B cell (primary cell): Measurements from ENCODE around the gene COQ9. TPM values are rescaled to one million over a fixed set of nuclear protein-coding genes. Genes with fewer than 3 reads are reported as not detected.

Experiments
- ATAC-seq: fragments of 200-7000 bp; cut with Tn5 transposase; one replicate; pipeline ENCODE4 v1.10.0; 2021; ENCODE audit warnings: low read depth, mild to moderate bottlenecking, moderate number of reproducible peaks, moderate library complexity
- CTCF ChIA-PET: fragments of 350-600 bp; sonication (Branson Sonifier 250); formaldehyde crosslinking; loops from one replicate; lab custom pipeline; 2021; ENCODE audit warnings: antibody characterized with exemption, inconsistent platforms; lab: Charles Lee
- POLR2A ChIA-PET: fragments of 350-600 bp; sonication (Branson Sonifier 250); formaldehyde crosslinking; loops from one replicate; lab custom pipeline; 2021; ENCODE audit warnings: antibody characterized with exemption; lab: Charles Lee
- DNase-seq: peaks from one replicate; pipeline ENCODE4 v3.0.0; 2013
- H2AFZ ChIP-seq: 2 replicates; pipeline ENCODE4 v1.6.1; 2012; ENCODE audit warnings: mild to moderate bottlenecking, low read depth, low read length; ENCODE audit not compliant: insufficient read depth, poor library complexity, severe bottlenecking
- H3K27ac ChIP-seq, 2 donors: 1 replicate in 1 of 2; 2 replicates in 1 of 2; pipeline ENCODE4 v1.5.1; 2012 to 2013; ENCODE audit warnings: low read length in 2 of 2, mild to moderate bottlenecking in 2 of 2, moderate library complexity in 1 of 2
- H3K27me3 ChIP-seq, 4 experiments: fragments of 200-600 bp in 1 of 4; sonication (generic) in 1 of 4; replicated peaks in 1 of 4; 1 replicate in 2 of 4; 2 replicates in 2 of 4; pipeline versions ENCODE4 v1.6.1 to v1.7.0; 2013 to 2016; ENCODE audit warnings: low read length in 3 of 4, mild to moderate bottlenecking in 2 of 4, mixed read lengths in 1 of 4, moderate library complexity in 1 of 4; ENCODE audit not compliant: insufficient read depth in 4 of 4, control insufficient read depth in 3 of 4; ENCODE audit errors: control extremely low read depth in 1 of 4
- H3K36me3 ChIP-seq, 2 experiments: replicated peaks in 1 of 2; 1 replicate in 1 of 2; 2 replicates in 1 of 2; pipeline versions ENCODE4 v1.6.1 to v1.7.1; 2013; ENCODE audit warnings: low read length in 1 of 2; ENCODE audit not compliant: insufficient read depth in 2 of 2, control insufficient read depth in 1 of 2; ENCODE audit errors: control extremely low read depth in 1 of 2, extremely low read depth in 1 of 2
- H3K4me1 ChIP-seq, 2 donors: fragments of 200-600 bp in 1 of 2; sonication (generic) in 1 of 2; 1 replicate in 1 of 2; 2 replicates in 1 of 2; pipeline versions ENCODE4 v1.5.1 to v1.6.1; 2013 to 2017; ENCODE audit warnings: low read length in 2 of 2; ENCODE audit not compliant: control insufficient read depth in 2 of 2, insufficient read depth in 2 of 2
- H3K4me2 ChIP-seq: replicated peaks from 2 replicates; pipeline ENCODE3; 2012; ENCODE audit warnings: mild to moderate bottlenecking, low read depth, low read length; ENCODE audit not compliant: poor library complexity, severe bottlenecking
- H3K4me3 ChIP-seq, 5 experiments: fragments of 200-600 bp in 1 of 5; sonication (generic) in 1 of 5; 1 replicate in 3 of 5; 2 replicates in 2 of 5; pipeline versions ENCODE4 v1.5.1 to v1.7.0; 2011 to 2016; ENCODE audit warnings: low read length in 4 of 5, mild to moderate bottlenecking in 4 of 5, low read depth in 2 of 5, control low read depth in 1 of 5, moderate library complexity in 1 of 5; ENCODE audit not compliant: insufficient read depth in 1 of 5; ENCODE audit errors: control extremely low read depth in 1 of 5, extremely low read depth in 1 of 5
- H3K79me2 ChIP-seq: fragments of 200-600 bp; sonication (generic); one replicate; pipeline ENCODE4 v1.6.0; 2016; ENCODE audit warnings: low read length; ENCODE audit not compliant: control insufficient read depth, insufficient read depth
- H3K9ac ChIP-seq: fragments of 200-600 bp; sonication (generic); 2 replicates; pipeline ENCODE4 v1.6.1; 2017; ENCODE audit warnings: mild to moderate bottlenecking, low read length, moderate library complexity
- H3K9me3 ChIP-seq, 3 donors: one replicate each; pipeline versions ENCODE4 v1.6.1 to v1.7.1; 2013; ENCODE audit warnings: low read length in 2 of 3; ENCODE audit not compliant: control insufficient read depth in 2 of 3, insufficient read depth in 1 of 3; ENCODE audit errors: control extremely low read depth in 1 of 3
- H4K20me1 ChIP-seq: 2 replicates; pipeline ENCODE4 v1.6.0; 2012; ENCODE audit warnings: mild to moderate bottlenecking, low read length; ENCODE audit not compliant: insufficient read depth, control insufficient read depth, poor library complexity, severe bottlenecking
- H3K27ac Mint-ChIP-seq: one replicate; pipeline ENCODE4 v1.8.0; 2021; ENCODE audit warnings: mixed read lengths
- H3K27me3 Mint-ChIP-seq: one replicate; pipeline ENCODE4 v1.8.0; 2021; ENCODE audit warnings: mixed read lengths
- H3K4me1 Mint-ChIP-seq: one replicate; pipeline ENCODE4 v1.8.0; 2021; ENCODE audit warnings: mixed read lengths
- H3K4me3 Mint-ChIP-seq: one replicate; pipeline ENCODE4 v1.8.0; 2021; ENCODE audit warnings: mixed read lengths
- H3K9me3 Mint-ChIP-seq: one replicate; pipeline ENCODE4 v1.8.0; 2022; ENCODE audit warnings: mixed read lengths; ENCODE audit not compliant: insufficient read depth
- CTCF ChIP-seq: fragments of 200-600 bp; IDR thresholded peaks from one replicate; pipeline ENCODE4 v1.8.0; 2022; ENCODE audit warnings: antibody characterized with exemption, mild to moderate bottlenecking
- EZH2 ChIP-seq: IDR thresholded peaks from 2 replicates; pipeline ENCODE4 v1.6.1; 2012; ENCODE audit warnings: borderline replicate concordance, low read depth, mild to moderate bottlenecking, moderate library complexity, low read length; ENCODE audit not compliant: insufficient read depth, poor library complexity, severe bottlenecking
- WGBS: methylation state at CpG from one replicate; pipeline ENCODE4 v1.1.5; 2013; ENCODE audit warnings: missing lambda C conversion rate; ENCODE audit not compliant: insufficient coverage; 5-methylcytosine and 5-hydroxymethylcytosine counted together
- intact Hi-C: fragments of 100-400 bp; cut with micrococcal nuclease; formaldehyde crosslinking; loops from one replicate; pipeline ENCODE4 v1.10.0; 2022
- polyA plus RNA-seq: library from polyadenylated mRNA; depleted of rRNA; stranded (reverse); fragments of >200 nt; gene quantifications from 2 replicates; pipeline ENCODE4 v1.2.3, GENCODE V29; 2012
- total RNA-seq, 2 donors: library from RNA; stranded (reverse); fragments of 120-200 nt in 1 of 2; gene quantifications; 1 replicate in 1 of 2; 2 replicates in 1 of 2; pipeline versions ENCODE4 v1.2.3 to v1.2.4, GENCODE V29; 2013 to 2022

Gene COQ9
- total and polyA plus RNA-seq, 2 donors (not counting 1 experiment from before 2014, with no cell fraction given): 41.5 to 53.0 TPM

- Histone ChIP-seq H3K27ac (no peak overlapping the region), H3K9ac (peak overlapping the region; percentile 75)
- no peaks in the 10 kb centered on the region for H3K9me3 Mint-ChIP-seq
Measured at GRCh38 chr16:57485091-57485915, 38.0 kb downstream of the COQ9 start.

More at GRCh38 chr16:57485091-57485915, 38.0 kb downstream of the COQ9 start:
- no peaks in the 10 kb centered on the region for H4K20me1 ChIP-seq
- H3K27me3 ChIP-seq: peaks cover 0 to 13% (median 3%) of the 10 kb centered on the region in 4 experiments
- POLR2A ChIA-PET: interaction anchor here (0.6 kb wide), 1 partner anchor 110 kb away, joined by 4 read pairs; no protein-coding TSS in a partner anchor
- H3K27ac Mint-ChIP-seq: no peak overlapping the region
- no peaks in the 10 kb centered on the region for H3K36me3 ChIP-seq
- H3K4me1 Mint-ChIP-seq: peaks cover 16% of the 10 kb centered on the region
- H3K4me2 ChIP-seq: peak overlapping the region; percentile 93
- peak overlapping the region in 4 of 5 experiments; percentile 54 to 68 (median 60) for H3K4me3 ChIP-seq
- no peak for DNase-seq
- no peak for TF ChIP-seq EZH2
- TF ChIP-seq CTCF: no peak
- H3K79me2 ChIP-seq: no peaks in the 10 kb centered on the region
- H3K4me3 Mint-ChIP-seq: peak overlapping the region; percentile 85
- 79% methylated on average over 14 of the region's 14 CpGs for WGBS
- no peak for ATAC-seq
- intact Hi-C loops: no loop called here
- H3K27me3 Mint-ChIP-seq: peaks cover 13% of the 10 kb centered on the region
- H2AFZ ChIP-seq: peak overlapping the region; percentile 85
- no peaks in the 10 kb centered on the region for H3K9me3 ChIP-seq
- CTCF ChIA-PET: interaction anchor here (1.4 to 2.0 kb wide), 3 partner anchors 11 to 52 kb away, joined by 4 to 6 read pairs (median 5); partner anchors contain the start of gene CCDC102A
- H3K4me1 ChIP-seq: peaks cover 11 to 15% of the 10 kb centered on the region in 2 donors
